HG02870 (cell line): ENCODE data around the gene NFIA.

Experiments
- ATAC-seq: cut with Tn5 transposase; IDR thresholded peaks from one replicate; pipeline ENCODE4 v1.9.1; 2021; ENCODE audit warnings: mild to moderate bottlenecking, moderate library complexity; ENCODE audit not compliant: unreplicated experiment

Gene NFIA

GRCh38 chr1:61083013-61083806 is 849 bp downstream of the NFIA start:
- ATAC-seq, result no peak

GRCh38 chr1:61083807-61084440 is 1.6 kb downstream of the NFIA start:
- no peak for ATAC-seq

GRCh38 chr1:61084491-61085031 is 2.2 kb downstream of the NFIA start:
- no peak for ATAC-seq

DNA sequence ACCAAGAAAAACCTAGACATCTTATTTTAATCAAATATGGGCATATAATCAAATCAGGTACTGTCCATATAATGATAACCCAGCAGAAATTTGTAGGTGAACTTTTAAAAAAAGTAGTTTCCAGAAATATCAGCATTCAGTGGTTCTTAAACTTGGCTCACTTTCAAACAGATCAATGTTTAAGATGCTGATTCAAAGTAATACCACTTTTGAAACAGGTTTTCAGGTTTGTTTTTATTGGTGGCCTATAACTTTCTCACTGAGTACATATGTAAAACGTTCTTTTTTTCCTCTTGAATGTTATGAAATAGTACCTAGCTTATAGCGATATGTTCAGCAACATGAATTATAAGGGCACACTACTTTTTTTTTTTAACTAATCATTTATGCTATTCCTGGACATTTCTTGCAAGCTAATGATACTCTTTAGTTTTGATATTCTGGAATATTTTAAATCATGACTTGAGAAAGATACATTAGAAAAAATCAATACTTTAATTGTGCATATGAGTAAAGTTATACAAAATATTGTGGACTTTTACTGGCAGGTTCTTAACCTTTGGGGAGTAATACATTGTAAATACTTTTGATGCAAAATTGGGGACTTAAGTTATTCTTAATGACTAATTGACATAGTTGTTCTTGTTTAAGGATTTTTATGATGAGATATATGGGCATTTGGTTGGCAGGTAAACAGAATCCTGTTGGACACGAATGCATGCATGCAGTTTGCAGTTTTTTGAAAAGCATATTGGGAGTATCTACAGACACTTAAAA is 3.0 kb downstream of the NFIA start:
- ATAC-seq, result no peak

- no peak for ATAC-seq
These were observed 3.8 kb downstream of the NFIA start for GRCh38 chr1:61085983-61086644.

DNA sequence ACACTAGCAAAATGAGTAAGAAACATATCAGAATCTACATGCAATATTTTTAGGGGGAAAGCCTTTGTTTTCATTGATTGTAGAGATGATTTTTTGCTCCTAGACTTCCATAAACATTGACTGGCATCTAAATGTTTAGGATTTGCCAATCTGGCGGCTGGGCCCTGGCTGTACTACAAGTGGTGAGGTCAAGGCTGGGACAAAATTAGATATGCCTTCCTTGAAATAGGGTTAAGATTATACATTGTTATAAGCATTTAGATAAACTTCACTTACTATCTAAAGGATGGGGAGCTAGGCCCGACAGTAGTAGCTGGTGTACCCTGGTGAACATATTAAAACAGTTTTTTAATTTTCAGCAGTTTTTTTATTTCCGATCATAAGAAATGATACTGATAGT is 5.2 kb downstream of the NFIA start:
- ATAC-seq, result no peak

DNA sequence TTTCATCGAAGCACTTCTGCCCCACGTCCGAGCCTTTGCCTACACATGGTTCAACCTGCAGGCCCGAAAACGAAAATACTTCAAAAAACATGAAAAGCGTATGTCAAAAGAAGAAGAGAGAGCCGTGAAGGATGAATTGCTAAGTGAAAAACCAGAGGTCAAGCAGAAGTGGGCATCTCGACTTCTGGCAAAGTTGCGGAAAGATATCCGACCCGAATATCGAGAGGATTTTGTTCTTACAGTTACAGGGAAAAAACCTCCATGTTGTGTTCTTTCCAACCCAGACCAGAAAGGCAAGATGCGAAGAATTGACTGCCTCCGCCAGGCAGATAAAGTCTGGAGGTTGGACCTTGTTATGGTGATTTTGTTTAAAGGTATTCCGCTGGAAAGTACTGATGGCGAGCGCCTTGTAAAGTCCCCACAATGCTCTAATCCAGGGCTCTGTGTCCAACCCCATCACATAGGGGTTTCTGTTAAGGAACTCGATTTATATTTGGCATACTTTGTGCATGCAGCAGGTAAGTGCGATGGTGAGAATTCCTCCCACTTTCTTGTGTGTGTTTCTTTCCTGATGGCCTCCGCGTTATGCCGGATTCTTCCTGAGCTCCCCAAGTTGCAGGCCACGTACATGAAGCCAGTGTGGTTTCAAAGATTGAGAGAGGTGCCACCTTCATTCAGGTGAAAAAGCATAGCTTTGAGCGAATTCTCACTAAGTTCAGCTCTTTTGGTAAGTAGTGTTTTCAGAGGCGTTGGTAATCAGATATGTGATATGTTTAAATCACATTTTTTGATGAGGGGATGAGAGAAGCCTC is 6.0 kb downstream of the NFIA start:
- ATAC-seq, result no peak

GRCh38 chr1:61089338-61089737 is 7.0 kb downstream of the NFIA start:
- no peak for ATAC-seq

DNA sequence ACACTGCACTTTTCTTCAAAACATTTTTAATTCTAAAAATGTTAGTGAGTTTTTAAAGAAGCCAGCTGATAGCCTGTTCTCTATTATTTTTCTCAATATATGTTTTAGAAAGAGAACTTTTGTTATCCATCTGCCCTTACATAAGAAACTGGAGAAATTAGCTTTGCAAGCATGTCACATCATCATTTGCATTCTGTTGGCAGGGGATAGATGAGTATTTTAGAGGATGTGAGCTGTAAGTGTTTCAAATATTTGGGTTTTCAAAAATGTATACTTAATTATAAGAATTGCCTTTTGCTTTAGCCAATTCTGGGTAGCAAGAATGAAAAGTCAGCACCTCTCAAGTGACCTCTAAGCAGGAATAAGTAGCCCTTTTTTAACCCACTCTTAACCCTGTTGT is 7.4 kb downstream of the NFIA start:
- ATAC-seq, result no peak

DNA sequence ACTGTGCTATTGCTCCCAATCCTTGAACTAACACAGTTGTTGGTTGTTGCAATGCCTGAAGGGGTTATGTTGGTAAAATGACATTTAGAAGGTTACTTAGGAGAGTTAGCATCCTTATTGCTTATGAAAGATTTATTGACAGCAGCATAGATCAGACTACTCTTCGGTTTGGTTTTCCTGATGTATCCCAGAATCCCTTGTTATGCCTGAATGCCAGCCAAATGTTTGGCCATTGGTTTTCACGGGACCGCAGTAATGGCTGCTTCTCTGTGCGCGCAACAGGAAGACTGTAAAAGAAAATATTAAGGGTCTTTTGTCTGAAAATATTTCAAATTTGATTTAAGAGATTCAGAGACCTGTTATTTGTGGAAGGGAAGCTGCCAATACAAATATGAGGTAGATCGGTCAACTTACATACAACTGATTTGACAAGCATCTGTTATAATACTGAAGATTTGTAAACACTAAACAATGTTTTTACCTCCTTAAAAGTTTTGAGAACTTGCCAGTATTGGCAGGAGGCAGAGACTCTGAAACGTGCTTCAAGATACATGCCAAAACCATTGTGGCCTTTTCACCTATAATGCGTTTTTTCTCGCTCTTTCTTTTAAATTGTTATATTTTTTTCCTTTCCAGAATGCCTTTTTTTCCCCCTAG is 8.3 kb downstream of the NFIA start:
- ATAC-seq, result no peak

DNA sequence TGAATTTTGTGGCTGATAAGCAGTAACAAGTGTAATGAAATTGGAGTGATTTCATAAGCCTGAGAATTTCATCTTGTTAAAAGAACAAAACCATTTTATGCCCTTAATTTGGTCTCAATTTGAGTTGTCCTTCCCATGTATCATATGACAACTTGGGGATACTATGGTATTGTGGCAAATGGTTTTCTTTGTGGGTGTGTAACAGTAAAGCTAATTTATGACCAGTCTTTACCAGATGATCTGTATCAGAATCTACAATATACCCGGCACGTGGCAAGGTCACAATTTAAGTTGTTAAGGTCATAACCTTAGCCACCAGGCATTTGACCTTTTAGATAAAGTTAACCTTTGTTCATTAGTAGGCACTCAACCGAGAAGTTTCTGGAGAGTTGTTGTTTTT is 9.1 kb downstream of the NFIA start:
- ATAC-seq, result no peak

GRCh38 chr1:61092642-61093041 is 10.3 kb downstream of the NFIA start:
- no peak for ATAC-seq

DNA sequence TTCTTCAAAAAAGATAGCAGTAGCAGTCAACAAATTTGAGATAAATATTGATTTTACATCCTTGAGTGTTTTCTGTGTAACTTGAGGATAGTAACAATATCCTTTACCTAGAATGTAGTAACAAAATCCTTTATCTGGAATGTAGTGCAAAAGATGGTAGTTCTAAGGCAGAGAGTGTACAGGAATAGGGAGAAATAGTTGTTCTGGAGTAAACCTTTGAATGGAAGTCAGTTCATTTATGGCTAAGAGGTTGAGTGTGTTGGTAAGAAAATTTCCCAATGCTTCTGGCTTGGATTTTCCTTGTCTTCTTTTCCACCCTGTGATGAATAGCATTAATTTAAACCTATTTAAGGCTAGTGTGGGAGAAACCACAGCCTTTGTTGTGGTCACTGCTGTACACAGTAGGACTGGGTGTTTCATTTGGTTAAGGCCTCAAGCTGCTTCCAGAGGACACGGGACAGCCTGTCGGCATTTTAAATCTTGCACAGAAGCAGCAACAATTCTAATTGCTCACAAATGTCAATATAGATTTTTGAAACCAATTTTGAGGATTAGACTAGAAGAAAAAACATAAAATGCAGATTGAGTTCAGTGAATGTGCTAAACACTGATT is 11.3 kb downstream of the NFIA start:
- no peak for ATAC-seq

GRCh38 chr1:61094677-61095469 is 12.5 kb downstream of the NFIA start:
- no peak for ATAC-seq

DNA sequence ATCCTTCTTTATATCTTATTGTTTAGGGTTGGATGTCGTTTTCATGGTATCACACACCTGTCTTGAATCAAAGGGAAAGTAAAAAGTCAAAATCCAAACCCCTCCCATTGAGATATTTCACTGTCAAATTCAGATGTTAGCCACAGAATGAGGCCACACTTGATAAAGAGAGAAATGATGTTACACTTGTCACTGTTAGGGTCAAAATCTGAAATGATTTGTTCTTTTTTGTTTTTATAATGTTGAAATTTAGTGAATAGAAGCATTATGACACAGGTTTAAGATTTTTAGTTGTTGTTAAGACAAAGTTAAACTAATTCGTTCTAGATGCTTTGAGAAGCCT is 13.1 kb downstream of the NFIA start:
- ATAC-seq, result no peak

- ATAC-seq, result no peak
These were observed 15.0 kb downstream of the NFIA start for GRCh38 chr1:61097317-61097716.

GRCh38 chr1:61097722-61098121 is 15.4 kb downstream of the NFIA start:
- ATAC-seq, result no peak

- ATAC-seq, result no peak
These were observed 16.0 kb downstream of the NFIA start for GRCh38 chr1:61098333-61098732.
